Measurements from ENCODE around the gene NODAL. TPM values are rescaled to one million over a fixed set of nuclear protein-coding genes. Genes with fewer than 3 reads are reported as not detected.

The NODAL gene
- total RNA-seq, 4 donors from 2014 or later, result not detected

- no peak for TF ChIP-seq POLR2A (IDR thresholded peaks at IDR 0.05)
- no peak for DNase-seq
- Histone ChIP-seq H3K9me3 (no peaks in the 10 kb centered on the region), H3K27ac (no peak overlapping the region), H3K4me1 (peaks cover 0 to 15% of the 10 kb centered on the region in 2 donors), H3K4me3 (peak overlapping the region in 1 of 2 donors; percentile 8), H3K27me3 (peaks cover 0 to 8% of the 10 kb centered on the region in 2 donors), H3K36me3 (no peaks in the 10 kb centered on the region)
- intact Hi-C loops (cut with DNase I; ENCODE audit: low total_unique reads), result no loop called here
These were observed 953 bp downstream of the NODAL start for GRCh38 chr10:70440296-70441160.

- Histone ChIP-seq H3K27me3 (peaks cover 0 to 8% of the 10 kb centered on the region in 2 donors), H3K36me3 (no peaks in the 10 kb centered on the region), H3K4me1 (peaks cover 0 to 14% of the 10 kb centered on the region in 2 donors), H3K4me3 (no peak overlapping the region), H3K27ac (no peak overlapping the region), H3K9me3 (no peaks in the 10 kb centered on the region)
- no peak for TF ChIP-seq POLR2A (IDR thresholded peaks at IDR 0.05)
- TF ChIP-seq CTCF (IDR thresholded peaks at IDR 0.05), result no peak
- intact Hi-C loops (cut with DNase I; ENCODE audit: low total_unique reads), result no loop called here
- no peak for DNase-seq
These were observed 3.8 kb downstream of the NODAL start for GRCh38 chr10:70437721-70438120.

GRCh38 chr10:70435241-70436085, 6.0 kb downstream of the NODAL start:
- Histone ChIP-seq H3K4me3 (no peak overlapping the region), H3K4me1 (peaks cover 2 to 7% of the 10 kb centered on the region in 2 donors), H3K27ac (no peak overlapping the region), H3K27me3 (peaks cover 0 to 3% of the 10 kb centered on the region in 2 donors), H3K9me3 (no peaks in the 10 kb centered on the region), H3K36me3 (no peaks in the 10 kb centered on the region)
- TF ChIP-seq POLR2A (IDR thresholded peaks at IDR 0.05) (no peak), CTCF (IDR thresholded peaks at IDR 0.05) (no peak)
- DNase-seq, result no peak
- intact Hi-C loops (cut with DNase I; ENCODE audit: low total_unique reads), result no loop called here

GRCh38 chr10:70433581-70434280, 7.8 kb downstream of the NODAL start:
- Histone ChIP-seq H3K27me3 (no peaks in the 10 kb centered on the region), H3K27ac (no peak overlapping the region), H3K9me3 (no peaks in the 10 kb centered on the region), H3K4me1 (peaks cover 0 to 7% of the 10 kb centered on the region in 2 donors), H3K36me3 (no peaks in the 10 kb centered on the region), H3K4me3 (no peak overlapping the region)
- no peak for DNase-seq
- TF ChIP-seq CTCF (IDR thresholded peaks at IDR 0.05) (no peak), POLR2A (IDR thresholded peaks at IDR 0.05) (no peak)
- intact Hi-C loops (cut with DNase I; ENCODE audit: low total_unique reads), result no loop called here

- no peak for DNase-seq
- H3K4me1 ChIP-seq, result peaks cover 0 to 7% of the 10 kb centered on the region in 2 donors
- no peak overlapping the region for H3K4me3 ChIP-seq
- no peaks in the 10 kb centered on the region for H3K27me3 ChIP-seq
- no peak for TF ChIP-seq CTCF (IDR thresholded peaks at IDR 0.05)
- H3K27ac ChIP-seq, result peak overlapping the region in 1 of 2 donors; percentile 2
- H3K9me3 ChIP-seq, result no peaks in the 10 kb centered on the region
- intact Hi-C loops (cut with DNase I; ENCODE audit: low total_unique reads), result no loop called here
- no peaks in the 10 kb centered on the region for H3K36me3 ChIP-seq
These were observed 8.8 kb downstream of the NODAL start for GRCh38 chr10:70432561-70433263.
